Neural cell (in vitro differentiated cells): Measurements from ENCODE around the gene CAPN13. TPM values are rescaled to one million over a fixed set of nuclear protein-coding genes. Genes with fewer than 3 reads are reported as not detected.

Experiments
- H2AFZ ChIP-seq: fragments of 200-600, 300-800 bp; sonication (generic), shearing (Covaris generic); 2 replicates; pipeline ENCODE4 v1.6.0; 2014; ENCODE audit warnings: low read depth, mild to moderate bottlenecking, antibody characterized with exemption, low read length, moderate library complexity
- H3F3A ChIP-seq: fragments of 200-600 bp; shearing (Covaris generic); 2 replicates; pipeline ENCODE4 v1.6.1; 2016; ENCODE audit warnings: mild to moderate bottlenecking, moderate library complexity, mixed read lengths, antibody characterized with exemption, low read length; ENCODE audit not compliant: insufficient read depth, poor library complexity, severe bottlenecking
- H3K27ac ChIP-seq: fragments of 200-600, 300-800 bp; sonication (generic), shearing (Covaris generic); 2 replicates; pipeline ENCODE4 v1.5.1; 2014; ENCODE audit warnings: mild to moderate bottlenecking, low read length, moderate library complexity
- H3K27me3 ChIP-seq: fragments of 300-800, 200-600 bp; sonication (generic), shearing (Covaris generic); 2 replicates; pipeline ENCODE4 v1.6.0; 2014; ENCODE audit warnings: mild to moderate bottlenecking, low read depth, low read length, moderate library complexity; ENCODE audit not compliant: insufficient read depth
- H3K36me3 ChIP-seq: fragments of 300-800, 200-600 bp; sonication (generic), shearing (Covaris generic); 2 replicates; pipeline ENCODE4 v1.5.1; 2014; ENCODE audit warnings: mild to moderate bottlenecking, antibody characterized with exemption, low read length, moderate library complexity; ENCODE audit not compliant: insufficient read depth
- H3K4me2 ChIP-seq: fragments of 300-800, 200-600 bp; sonication (generic), shearing (Covaris generic); 2 replicates; pipeline ENCODE4 v1.6.0; 2014; ENCODE audit warnings: mild to moderate bottlenecking, low read length
- H3K4me3 ChIP-seq: fragments of 300-800, 200-600 bp; sonication (generic), shearing (Covaris generic); 2 replicates; pipeline ENCODE4 v1.5.1; 2014; ENCODE audit warnings: mild to moderate bottlenecking, low read length, moderate library complexity
- H3K79me2 ChIP-seq: fragments of 200-600 bp; shearing (Covaris generic); replicated peaks from 2 replicates; pipeline ENCODE4 v1.6.0; 2014; ENCODE audit warnings: mild to moderate bottlenecking, low read length, moderate library complexity; ENCODE audit not compliant: insufficient read depth
- H3K9ac ChIP-seq: fragments of 300-800, 200-600 bp; sonication (generic), shearing (Covaris generic); 2 replicates; pipeline ENCODE4 v1.6.1; 2016; ENCODE audit warnings: mild to moderate bottlenecking, low read length, mixed read lengths
- H3K9me2 ChIP-seq: fragments of 200-600 bp; shearing (Covaris generic); 2 replicates; pipeline ENCODE4 v1.6.1; 2016; ENCODE audit warnings: mild to moderate bottlenecking, low read length, mixed read lengths; ENCODE audit not compliant: insufficient read depth
- H3K9me3 ChIP-seq: fragments of 200-600, 300-800 bp; sonication (generic), shearing (Covaris generic); 2 replicates; pipeline ENCODE4 v1.6.1; 2016; ENCODE audit warnings: mild to moderate bottlenecking, mixed run types, low read length, moderate library complexity, mixed read lengths
- H4K20me1 ChIP-seq: fragments of 200-600 bp; shearing (Covaris generic); 2 replicates; pipeline ENCODE4 v1.6.1; 2016; ENCODE audit warnings: mild to moderate bottlenecking, mixed run types; ENCODE audit not compliant: insufficient read depth
- EP300 ChIP-seq: fragments of 450-650 bp; conservative IDR thresholded peaks from 2 replicates; pipeline ENCODE4 v1.6.1; 2014; ENCODE audit warnings: antibody characterized with exemption, mild to moderate bottlenecking, moderate library complexity; ENCODE audit not compliant: poor library complexity, severe bottlenecking
- EZH2 ChIP-seq: fragments of 200-600, 300-800 bp; shearing (Covaris generic), sonication (generic); IDR thresholded peaks from 2 replicates; pipeline ENCODE4 v1.6.1; 2014; ENCODE audit warnings: antibody characterized with exemption, low read length, borderline replicate concordance, mild to moderate bottlenecking; ENCODE audit not compliant: insufficient read depth, poor library complexity, severe bottlenecking
- MXI1 ChIP-seq: fragments of 450-650 bp; conservative IDR thresholded peaks from 2 replicates; pipeline ENCODE4 v1.6.1; 2014; ENCODE audit warnings: antibody characterized with exemption, mild to moderate bottlenecking; ENCODE audit not compliant: poor library complexity, severe bottlenecking
- POLR2AphosphoS5 ChIP-seq: IDR thresholded peaks from 2 replicates; pipeline ENCODE4 v1.6.1; 2012
- RAD21 ChIP-seq: fragments of 450-650 bp; conservative IDR thresholded peaks from 2 replicates; pipeline ENCODE4 v1.6.1; 2014; ENCODE audit warnings: antibody characterized with exemption, mild to moderate bottlenecking, moderate library complexity
- SMC3 ChIP-seq: fragments of 450-650 bp; conservative IDR thresholded peaks from 2 replicates; pipeline ENCODE4 v1.6.1; 2014; ENCODE audit warnings: antibody characterized with exemption, mild to moderate bottlenecking, moderate library complexity; ENCODE audit not compliant: poor library complexity
- TAF1 ChIP-seq: IDR thresholded peaks from 2 replicates; pipeline ENCODE4 v1.6.1; 2012; ENCODE audit warnings: low read depth
- polyA plus RNA-seq: library from polyadenylated mRNA; depleted of rRNA; stranded (reverse); fragments of >200 nt; gene quantifications from 2 replicates; pipeline ENCODE4 v1.2.3, GENCODE V29; 2014
- TF ChIP-seq, protein P1 (sequence below): IDR thresholded peaks from 2 replicates; pipeline ENCODE4 v1.6.1; 2012; ENCODE audit warnings: borderline replicate concordance
- TF ChIP-seq, protein P2 (sequence below): fragments of 450-650 bp; IDR thresholded peaks from 2 replicates; pipeline ENCODE4 v1.5.1; 2014; ENCODE audit warnings: antibody characterized with exemption, mild to moderate bottlenecking, moderate library complexity; ENCODE audit not compliant: poor library complexity, severe bottlenecking

Gene CAPN13
- polyA plus RNA-seq, 1 donor from 2014 or later = not detected

DNA sequence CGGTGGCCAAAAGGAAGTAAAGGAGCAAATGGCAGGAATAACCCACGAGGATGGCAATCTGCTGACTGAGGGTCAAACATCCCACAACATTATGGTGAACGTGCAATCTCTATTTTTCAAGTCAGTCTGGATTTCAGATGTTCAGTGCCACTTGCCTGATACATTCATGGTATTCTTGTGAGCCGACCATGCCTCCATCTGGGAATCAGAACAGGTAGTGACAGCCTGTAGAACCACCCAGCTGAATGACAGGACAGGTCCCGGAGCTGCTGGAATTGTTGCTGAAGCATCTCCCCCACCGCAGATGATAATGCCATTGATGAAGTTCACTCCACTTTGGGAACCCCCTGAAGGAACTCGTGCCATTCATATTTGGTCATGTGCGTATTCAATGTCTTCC, 123.2 kb downstream of the CAPN13 start:
- no peaks in the 10 kb centered on the region for H4K20me1 ChIP-seq
- H3K27me3 ChIP-seq = no peaks in the 10 kb centered on the region
- TF ChIP-seq RAD21 (no peak), EP300 (no peak), MXI1 (no peak), SMC3 (no peak), POLR2AphosphoS5 (no peak), TAF1 (no peak), EZH2 (no peak)
- TF ChIP-seq, protein P1, sequence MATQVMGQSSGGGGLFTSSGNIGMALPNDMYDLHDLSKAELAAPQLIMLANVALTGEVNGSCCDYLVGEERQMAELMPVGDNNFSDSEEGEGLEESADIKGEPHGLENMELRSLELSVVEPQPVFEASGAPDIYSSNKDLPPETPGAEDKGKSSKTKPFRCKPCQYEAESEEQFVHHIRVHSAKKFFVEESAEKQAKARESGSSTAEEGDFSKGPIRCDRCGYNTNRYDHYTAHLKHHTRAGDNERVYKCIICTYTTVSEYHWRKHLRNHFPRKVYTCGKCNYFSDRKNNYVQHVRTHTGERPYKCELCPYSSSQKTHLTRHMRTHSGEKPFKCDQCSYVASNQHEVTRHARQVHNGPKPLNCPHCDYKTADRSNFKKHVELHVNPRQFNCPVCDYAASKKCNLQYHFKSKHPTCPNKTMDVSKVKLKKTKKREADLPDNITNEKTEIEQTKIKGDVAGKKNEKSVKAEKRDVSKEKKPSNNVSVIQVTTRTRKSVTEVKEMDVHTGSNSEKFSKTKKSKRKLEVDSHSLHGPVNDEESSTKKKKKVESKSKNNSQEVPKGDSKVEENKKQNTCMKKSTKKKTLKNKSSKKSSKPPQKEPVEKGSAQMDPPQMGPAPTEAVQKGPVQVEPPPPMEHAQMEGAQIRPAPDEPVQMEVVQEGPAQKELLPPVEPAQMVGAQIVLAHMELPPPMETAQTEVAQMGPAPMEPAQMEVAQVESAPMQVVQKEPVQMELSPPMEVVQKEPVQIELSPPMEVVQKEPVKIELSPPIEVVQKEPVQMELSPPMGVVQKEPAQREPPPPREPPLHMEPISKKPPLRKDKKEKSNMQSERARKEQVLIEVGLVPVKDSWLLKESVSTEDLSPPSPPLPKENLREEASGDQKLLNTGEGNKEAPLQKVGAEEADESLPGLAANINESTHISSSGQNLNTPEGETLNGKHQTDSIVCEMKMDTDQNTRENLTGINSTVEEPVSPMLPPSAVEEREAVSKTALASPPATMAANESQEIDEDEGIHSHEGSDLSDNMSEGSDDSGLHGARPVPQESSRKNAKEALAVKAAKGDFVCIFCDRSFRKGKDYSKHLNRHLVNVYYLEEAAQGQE = no peak
- TF ChIP-seq, protein P2, sequence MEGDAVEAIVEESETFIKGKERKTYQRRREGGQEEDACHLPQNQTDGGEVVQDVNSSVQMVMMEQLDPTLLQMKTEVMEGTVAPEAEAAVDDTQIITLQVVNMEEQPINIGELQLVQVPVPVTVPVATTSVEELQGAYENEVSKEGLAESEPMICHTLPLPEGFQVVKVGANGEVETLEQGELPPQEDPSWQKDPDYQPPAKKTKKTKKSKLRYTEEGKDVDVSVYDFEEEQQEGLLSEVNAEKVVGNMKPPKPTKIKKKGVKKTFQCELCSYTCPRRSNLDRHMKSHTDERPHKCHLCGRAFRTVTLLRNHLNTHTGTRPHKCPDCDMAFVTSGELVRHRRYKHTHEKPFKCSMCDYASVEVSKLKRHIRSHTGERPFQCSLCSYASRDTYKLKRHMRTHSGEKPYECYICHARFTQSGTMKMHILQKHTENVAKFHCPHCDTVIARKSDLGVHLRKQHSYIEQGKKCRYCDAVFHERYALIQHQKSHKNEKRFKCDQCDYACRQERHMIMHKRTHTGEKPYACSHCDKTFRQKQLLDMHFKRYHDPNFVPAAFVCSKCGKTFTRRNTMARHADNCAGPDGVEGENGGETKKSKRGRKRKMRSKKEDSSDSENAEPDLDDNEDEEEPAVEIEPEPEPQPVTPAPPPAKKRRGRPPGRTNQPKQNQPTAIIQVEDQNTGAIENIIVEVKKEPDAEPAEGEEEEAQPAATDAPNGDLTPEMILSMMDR = no peak
- peaks cover 2% of the 10 kb centered on the region for H3F3A ChIP-seq
- no peaks in the 10 kb centered on the region for H3K9me3 ChIP-seq
- no peak overlapping the region for H3K4me2 ChIP-seq
- no peak overlapping the region for H2AFZ ChIP-seq
- H3K9ac ChIP-seq = no peak overlapping the region
- H3K9me2 ChIP-seq = no peaks in the 10 kb centered on the region
- no peak overlapping the region for H3K27ac ChIP-seq
- no peaks in the 10 kb centered on the region for H3K79me2 ChIP-seq
- H3K36me3 ChIP-seq = no peaks in the 10 kb centered on the region
- no peak overlapping the region for H3K4me3 ChIP-seq

DNA sequence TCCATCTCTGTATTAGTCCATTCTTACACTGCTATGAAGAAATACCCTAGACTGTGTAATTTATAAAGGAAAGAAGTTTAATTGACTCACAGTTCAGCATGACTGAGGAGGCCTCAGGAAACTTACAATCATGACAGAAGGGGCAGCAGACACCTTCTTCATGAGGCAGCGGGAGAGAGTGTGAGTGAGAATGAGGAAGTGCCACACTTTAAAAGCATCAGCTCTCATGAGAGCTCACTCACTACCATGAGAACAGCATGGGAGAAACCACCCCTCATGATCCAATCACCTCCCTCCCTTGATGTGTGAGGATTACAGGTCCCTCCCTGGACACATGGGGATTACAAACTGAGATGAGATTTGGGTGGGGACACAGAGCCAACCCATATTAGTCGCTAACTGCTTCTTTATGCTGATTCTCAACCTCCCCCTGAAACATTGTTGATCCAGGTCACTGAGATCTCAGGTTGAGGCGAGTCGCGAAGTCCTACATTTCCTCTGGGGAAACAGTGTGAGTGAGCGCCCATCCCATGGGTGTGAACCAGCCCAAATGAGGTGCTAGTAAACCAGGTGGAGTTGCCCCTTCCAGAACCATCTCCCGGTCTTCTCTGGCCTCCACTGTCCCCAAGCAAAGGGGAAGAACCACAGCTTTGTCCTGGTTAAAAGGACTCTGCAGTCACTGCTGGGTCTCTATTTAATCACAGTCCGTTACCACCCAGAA, 123.8 kb downstream of the CAPN13 start:
- TF ChIP-seq EP300 = no peak
- TF ChIP-seq, protein P1 = no peak
- TF ChIP-seq MXI1 = no peak
- TF ChIP-seq POLR2AphosphoS5 = no peak
- no peak for TF ChIP-seq TAF1
- no peak for TF ChIP-seq SMC3
- no peak for TF ChIP-seq EZH2
- no peak for TF ChIP-seq RAD21
- TF ChIP-seq, protein P2 = no peak
- Histone ChIP-seq H3K79me2 (no peaks in the 10 kb centered on the region), H4K20me1 (no peaks in the 10 kb centered on the region), H2AFZ (no peak overlapping the region), H3K9me3 (no peaks in the 10 kb centered on the region), H3K36me3 (no peaks in the 10 kb centered on the region), H3K9me2 (no peaks in the 10 kb centered on the region), H3K4me3 (no peak overlapping the region), H3K27ac (no peak overlapping the region), H3F3A (peaks cover 2% of the 10 kb centered on the region), H3K4me2 (no peak overlapping the region), H3K27me3 (no peaks in the 10 kb centered on the region), H3K9ac (no peak overlapping the region)
